HuH-7 (cell line): ENCODE data around the gene AADACL3.
"Not testable (repeated sequence)": the region's sequence is repeated elsewhere in the genome, so short reads cannot be mapped to it uniquely, and the experiment has no call there.

Experiments
- DNase-seq: peaks from one replicate; pipeline ENCODE4 v3.0.0; 2011; ENCODE audit warnings: low spot score

AADACL3 gene

GRCh38 chr1:12715896-12716437 is at the start of gene AADACL3:
TSS of gene AADACL3 (plus strand) at chr1:12716110. CDS start at chr1:12716177, 67 bp downstream.
- DNase-seq, result no peak

- DNase-seq, result no peak
Observed at GRCh38 chr1:12666141-12666735, 49.7 kb upstream of the AADACL3 start.

- DNase-seq, result no peak
Observed at GRCh38 chr1:12669529-12670068, 46.3 kb upstream of the AADACL3 start.

GRCh38 chr1:12674358-12674757 is 41.6 kb upstream of the AADACL3 start:
- DNase-seq, result no peak

GRCh38 chr1:12676122-12676521 is 39.8 kb upstream of the AADACL3 start:
- not testable (repeated sequence) for DNase-seq

- no peak for DNase-seq
Observed at GRCh38 chr1:12677565-12677964, 38.3 kb upstream of the AADACL3 start.

- no peak for DNase-seq
Observed at GRCh38 chr1:12678350-12678749, 37.6 kb upstream of the AADACL3 start.

- DNase-seq, result no peak
Observed at GRCh38 chr1:12678820-12679219, 37.1 kb upstream of the AADACL3 start.

- no peak for DNase-seq
Observed at GRCh38 chr1:12690156-12690555, 25.8 kb upstream of the AADACL3 start.

GRCh38 chr1:12692967-12693782 is 22.7 kb upstream of the AADACL3 start:
- DNase-seq, result no peak

- DNase-seq, result no peak
Observed at GRCh38 chr1:12696658-12697057, 19.3 kb upstream of the AADACL3 start.

- DNase-seq, result no peak
Observed at GRCh38 chr1:12697397-12697796, 18.5 kb upstream of the AADACL3 start.

- no peak for DNase-seq
Observed at GRCh38 chr1:12703821-12704451, 12.0 kb upstream of the AADACL3 start.

GRCh38 chr1:12706061-12706460 is 9.8 kb upstream of the AADACL3 start:
- no peak for DNase-seq

GRCh38 chr1:12708396-12709090 is 7.4 kb upstream of the AADACL3 start:
- no peak for DNase-seq

GRCh38 chr1:12709091-12709491 is 6.8 kb upstream of the AADACL3 start:
- no peak for DNase-seq

GRCh38 chr1:12709696-12710095 is 6.2 kb upstream of the AADACL3 start:
- no peak for DNase-seq

GRCh38 chr1:12711536-12711935 is 4.4 kb upstream of the AADACL3 start:
- DNase-seq, result no peak

- no peak for DNase-seq
Observed at GRCh38 chr1:12712076-12712475, 3.8 kb upstream of the AADACL3 start.

GRCh38 chr1:12712929-12713328 is 3.0 kb upstream of the AADACL3 start:
- no peak for DNase-seq

GRCh38 chr1:12713651-12714050 is 2.3 kb upstream of the AADACL3 start:
- DNase-seq, result not testable (repeated sequence)
